Keratinocyte (primary cell): ENCODE measurements around the gene DLX6. TPM values are rescaled to one million over a fixed set of nuclear protein-coding genes. Genes with fewer than 3 reads are reported as not detected.

Experiments used
- DNase-seq: peaks from one replicate; pipeline ENCODE4 v3.0.0-alpha.2; 2011; ENCODE audit warnings: low read depth, missing footprints, low spot score
- FAIRE-seq: peaks from 2 replicates; lab custom pipeline; 2011; peaks lifted over from hg19 to GRCh38; lab: Jason Lieb, UNC
- H2AFZ ChIP-seq: 2 replicates; pipeline ENCODE4 v1.6.0; 2012; ENCODE audit warnings: low read length, control low read depth, inconsistent platforms; ENCODE audit not compliant: control insufficient read depth
- H3K27ac ChIP-seq: 2 replicates; pipeline ENCODE4 v1.5.1; 2011; ENCODE audit warnings: low read length; ENCODE audit not compliant: control insufficient read depth, insufficient read depth
- H3K27me3 ChIP-seq: 3 replicates; pipeline ENCODE4 v1.6.0; 2011; ENCODE audit warnings: low read length; ENCODE audit not compliant: control insufficient read depth, insufficient read depth; ENCODE audit errors: extremely low read depth
- H3K36me3 ChIP-seq, 2 experiments: 2 replicates in 1 of 2; 3 replicates in 1 of 2; pipeline ENCODE4 v1.5.1; 2011; ENCODE audit warnings: low read length in 2 of 2, mild to moderate bottlenecking in 1 of 2; ENCODE audit not compliant: control insufficient read depth in 2 of 2, insufficient read depth in 2 of 2; ENCODE audit errors: extremely low read depth in 1 of 2
- H3K4me1 ChIP-seq: 3 replicates; pipeline ENCODE4 v1.5.1; 2011; ENCODE audit warnings: low read length; ENCODE audit not compliant: control insufficient read depth, insufficient read depth; ENCODE audit errors: extremely low read depth
- H3K4me2 ChIP-seq: 3 replicates; pipeline ENCODE4 v1.6.0; 2011; ENCODE audit warnings: low read depth, low read length; ENCODE audit not compliant: control insufficient read depth, insufficient read depth; ENCODE audit errors: extremely low read depth
- H3K4me3 ChIP-seq, 3 experiments: fragments of 200-600 bp in 1 of 3; sonication (generic) in 1 of 3; 2 replicates in 2 of 3; 3 replicates in 1 of 3; pipeline ENCODE4 v1.5.1; 2011 to 2016; ENCODE audit warnings: low read length in 3 of 3, mild to moderate bottlenecking in 3 of 3, control low read depth in 2 of 3, inconsistent platforms in 1 of 3, low read depth in 1 of 3, mixed read lengths in 1 of 3, mixed run types in 1 of 3, moderate library complexity in 1 of 3; ENCODE audit not compliant: control insufficient read depth in 2 of 3, insufficient read depth in 2 of 3; ENCODE audit errors: extremely low read depth in 1 of 3
- H3K79me2 ChIP-seq: 2 replicates; pipeline ENCODE4 v1.6.0; 2012; ENCODE audit warnings: low read length; ENCODE audit not compliant: control insufficient read depth, insufficient read depth
- H3K9ac ChIP-seq: 3 replicates; pipeline ENCODE4 v1.6.0; 2011; ENCODE audit warnings: low read length; ENCODE audit not compliant: control insufficient read depth, insufficient read depth; ENCODE audit errors: extremely low read depth
- H3K9me1 ChIP-seq: 3 replicates; pipeline ENCODE4 v1.6.0; 2011; ENCODE audit warnings: low read length; ENCODE audit not compliant: control insufficient read depth, insufficient read depth; ENCODE audit errors: extremely low read depth
- H3K9me3 ChIP-seq: 2 replicates; pipeline ENCODE4 v1.5.1; 2012; ENCODE audit warnings: low read depth, low read length; ENCODE audit not compliant: control insufficient read depth
- H4K20me1 ChIP-seq: 3 replicates; pipeline ENCODE4 v1.6.0; 2011; ENCODE audit warnings: low read length; ENCODE audit not compliant: control insufficient read depth, insufficient read depth; ENCODE audit errors: extremely low read depth
- EZH2 ChIP-seq: IDR thresholded peaks from one replicate; pipeline ENCODE4 v1.6.1; 2012; ENCODE audit warnings: inconsistent platforms, mild to moderate bottlenecking, low read length, moderate library complexity
- dilution Hi-C: fragments of 300-500 bp; cut with MboI; formaldehyde crosslinking; loops from one replicate; pipeline ENCODE4 v1.7.0; 2020; ENCODE audit warnings: low sequenced_read_pairs; ENCODE audit not compliant: extremely low pct_ligation_motif_present
- polyA plus RNA-seq, 5 experiments: library from polyadenylated mRNA; depleted of rRNA in 3 of 5; stranded (reverse) in 3 of 5; stranded (forward) in 1 of 5; unstranded in 1 of 5; fragments of >200 nt; gene quantifications; 1 replicate in 1 of 5; 2 replicates in 3 of 5; 3 replicates in 1 of 5; pipeline versions ENCODE4 v1.2.1 to v1.2.3, GENCODE V29; 2011 to 2012; ENCODE audit warnings: missing spikeins in 2 of 5, low read depth in 1 of 5, low replicate concordance in 1 of 5
- TF ChIP-seq, protein P1 (sequence below), 3 experiments: IDR thresholded peaks in 1 of 3; conservative IDR thresholded peaks in 1 of 3; optimal IDR thresholded peaks in 1 of 3; 2 replicates in 2 of 3; 3 replicates in 1 of 3; pipeline versions ENCODE3 to v1.5.1; 2011; ENCODE audit warnings: low read length in 3 of 3, mild to moderate bottlenecking in 3 of 3, moderate library complexity in 2 of 3, control low read depth in 1 of 3, inconsistent platforms in 1 of 3; ENCODE audit not compliant: insufficient read depth in 2 of 3; ENCODE audit errors: extremely low read depth in 1 of 3

The DLX6 gene
- polyA plus RNA-seq, 1 donor (not counting 4 experiments of a cell fraction or from before 2014, with no cell fraction given), result 0.05 TPM

DNA sequence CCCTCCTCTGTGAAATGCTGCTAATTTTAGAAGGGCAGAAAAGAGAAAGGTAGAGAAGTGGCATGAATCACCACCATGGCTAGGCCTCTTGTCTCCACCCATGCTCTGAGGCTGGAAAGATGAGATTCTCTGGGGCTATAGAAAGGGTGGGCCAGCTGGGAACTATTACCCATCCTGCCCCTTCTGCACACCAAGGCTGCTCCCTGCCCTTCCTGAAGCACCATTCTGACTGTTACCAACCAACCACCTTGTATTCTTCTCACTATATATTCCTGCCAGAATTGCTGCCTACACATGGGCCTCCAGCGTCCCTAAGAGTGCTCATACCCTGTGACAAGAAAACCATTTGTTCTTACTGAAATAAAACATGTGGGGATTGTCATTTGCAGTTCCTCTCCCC, 11.4 kb upstream of the DLX6 start:
- no peaks in the 10 kb centered on the region for H3K4me1 ChIP-seq
- H3K4me3 ChIP-seq, result no peak overlapping the region
- DNase-seq (no peak), FAIRE-seq (no peak)
- H3K9me3 ChIP-seq, result no peaks in the 10 kb centered on the region
- H4K20me1 ChIP-seq, result no peaks in the 10 kb centered on the region
- no peaks in the 10 kb centered on the region for H3K36me3 ChIP-seq
- no peak overlapping the region for H3K4me2 ChIP-seq
- no peaks in the 10 kb centered on the region for H3K9me1 ChIP-seq
- TF ChIP-seq EZH2, result no peak
- TF ChIP-seq, protein P1, sequence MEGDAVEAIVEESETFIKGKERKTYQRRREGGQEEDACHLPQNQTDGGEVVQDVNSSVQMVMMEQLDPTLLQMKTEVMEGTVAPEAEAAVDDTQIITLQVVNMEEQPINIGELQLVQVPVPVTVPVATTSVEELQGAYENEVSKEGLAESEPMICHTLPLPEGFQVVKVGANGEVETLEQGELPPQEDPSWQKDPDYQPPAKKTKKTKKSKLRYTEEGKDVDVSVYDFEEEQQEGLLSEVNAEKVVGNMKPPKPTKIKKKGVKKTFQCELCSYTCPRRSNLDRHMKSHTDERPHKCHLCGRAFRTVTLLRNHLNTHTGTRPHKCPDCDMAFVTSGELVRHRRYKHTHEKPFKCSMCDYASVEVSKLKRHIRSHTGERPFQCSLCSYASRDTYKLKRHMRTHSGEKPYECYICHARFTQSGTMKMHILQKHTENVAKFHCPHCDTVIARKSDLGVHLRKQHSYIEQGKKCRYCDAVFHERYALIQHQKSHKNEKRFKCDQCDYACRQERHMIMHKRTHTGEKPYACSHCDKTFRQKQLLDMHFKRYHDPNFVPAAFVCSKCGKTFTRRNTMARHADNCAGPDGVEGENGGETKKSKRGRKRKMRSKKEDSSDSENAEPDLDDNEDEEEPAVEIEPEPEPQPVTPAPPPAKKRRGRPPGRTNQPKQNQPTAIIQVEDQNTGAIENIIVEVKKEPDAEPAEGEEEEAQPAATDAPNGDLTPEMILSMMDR (optimal IDR thresholded peaks at IDR 0.05 in 1 of 3, IDR thresholded peaks at IDR 0.05 in 1 of 3, conservative IDR thresholded peaks at IDR 0.05 in 1 of 3; ENCODE audit: extremely low read depth in 1 of 3, insufficient read depth in 2 of 3, low read length in 3 of 3), result no peak
- no peak overlapping the region for H2AFZ ChIP-seq
- H3K27ac ChIP-seq, result no peak overlapping the region
- H3K9ac ChIP-seq, result no peak overlapping the region
- H3K27me3 ChIP-seq, result peaks cover 86% of the 10 kb centered on the region
- no peaks in the 10 kb centered on the region for H3K79me2 ChIP-seq
- dilution Hi-C loops, result no loop called here

DNA sequence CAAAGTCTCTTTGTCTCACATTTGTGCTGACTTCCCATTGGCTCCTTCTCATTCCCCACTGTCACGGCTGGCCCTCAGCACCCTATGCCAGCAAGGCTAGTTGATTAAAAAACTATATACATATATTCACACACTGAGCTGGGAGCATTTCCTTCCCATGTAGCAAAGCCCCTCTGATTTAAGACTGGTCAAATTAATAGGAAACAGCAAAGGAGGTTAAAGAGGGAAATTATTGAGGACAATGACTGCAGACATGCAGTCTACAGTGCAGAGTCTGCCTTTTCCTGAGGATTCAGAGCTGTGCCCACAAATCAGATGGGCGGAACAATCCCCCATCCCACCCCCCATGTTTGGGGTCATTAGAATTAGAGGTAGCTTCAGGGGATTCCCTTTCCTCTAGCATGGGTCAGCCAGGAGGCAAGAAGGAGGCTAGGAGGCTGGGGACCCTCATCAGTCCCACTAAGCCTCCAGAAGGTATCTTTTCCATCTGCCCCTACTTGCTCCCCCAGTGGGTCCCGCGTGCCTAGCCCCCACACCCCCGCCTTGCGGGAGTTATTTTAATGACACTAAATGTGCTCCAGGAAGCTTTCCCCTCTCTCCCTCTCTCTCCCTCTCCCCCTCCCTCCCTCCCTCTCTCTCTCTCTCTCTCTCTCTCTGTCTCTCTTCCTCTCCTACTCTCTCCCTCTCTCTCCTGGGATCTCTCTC, 9.8 kb upstream of the DLX6 start:
- H4K20me1 ChIP-seq, result no peaks in the 10 kb centered on the region
- no peak overlapping the region for H3K4me3 ChIP-seq
- H3K27ac ChIP-seq, result no peak overlapping the region
- TF ChIP-seq, protein P1 (optimal IDR thresholded peaks at IDR 0.05 in 1 of 3, IDR thresholded peaks at IDR 0.05 in 1 of 3, conservative IDR thresholded peaks at IDR 0.05 in 1 of 3; ENCODE audit: extremely low read depth in 1 of 3, insufficient read depth in 2 of 3, low read length in 3 of 3), result no peak
- no peak for TF ChIP-seq EZH2
- H3K27me3 ChIP-seq, result peaks cover 90% of the 10 kb centered on the region
- no peak overlapping the region for H3K9ac ChIP-seq
- no peak overlapping the region for H2AFZ ChIP-seq
- no peaks in the 10 kb centered on the region for H3K36me3 ChIP-seq
- no peaks in the 10 kb centered on the region for H3K9me3 ChIP-seq
- no peaks in the 10 kb centered on the region for H3K4me1 ChIP-seq
- no peaks in the 10 kb centered on the region for H3K79me2 ChIP-seq
- dilution Hi-C loops, result no loop called here
- DNase-seq (no peak), FAIRE-seq (no peak)
- no peak overlapping the region for H3K4me2 ChIP-seq
- H3K9me1 ChIP-seq, result no peaks in the 10 kb centered on the region
